Sigmoid colon (tissue), 7 donors: ENCODE results near the gene IGFBPL1. TPM values are rescaled to one million over a fixed set of nuclear protein-coding genes. Genes with fewer than 3 reads are reported as not detected.

Experiments used
- DNase-seq: peaks from one replicate; pipeline ENCODE4 v3.0.0-alpha.2; 2019
- H3K27ac ChIP-seq, 4 donors: fragments of 200-600 bp; sonication (generic); one replicate each; pipeline ENCODE4 v1.5.1; 2016 to 2019; ENCODE audit warnings: mild to moderate bottlenecking in 1 of 4
- H3K27me3 ChIP-seq, 3 donors: fragments of 200-600 bp; sonication (generic); one replicate each; pipeline ENCODE4 v1.5.1; 2019; ENCODE audit warnings: mild to moderate bottlenecking in 1 of 3
- H3K36me3 ChIP-seq, 4 donors: fragments of 200-600 bp; sonication (generic); one replicate each; pipeline ENCODE4 v1.5.1; 2016 to 2019
- H3K4me1 ChIP-seq, 4 donors: fragments of 200-600 bp; sonication (generic); one replicate each; pipeline ENCODE4 v1.5.1; 2017 to 2019
- H3K4me3 ChIP-seq, 4 donors: fragments of 200-600 bp; sonication (generic); one replicate each; pipeline ENCODE4 v1.5.1; 2017 to 2019; ENCODE audit warnings: mild to moderate bottlenecking in 2 of 4, moderate library complexity in 1 of 4
- H3K9me3 ChIP-seq, 4 donors: fragments of 200-600 bp in 3 of 4; sonication (generic) in 3 of 4; one replicate each; pipeline versions ENCODE4 v1.5.1 to v1.6.1; 2013 to 2019
- EP300 ChIP-seq, 4 donors: sonication (generic); formaldehyde crosslinking; IDR thresholded peaks; one replicate each; pipeline ENCODE4 v1.6.1; 2017; ENCODE audit warnings: antibody characterized with exemption in 4 of 4
- POLR2A ChIP-seq, 2 donors: fragments of 450-650 bp; IDR thresholded peaks; one replicate each; pipeline ENCODE4 v1.6.1; 2016; ENCODE audit warnings: antibody characterized with exemption in 2 of 2, mild to moderate bottlenecking in 2 of 2, moderate library complexity in 2 of 2
- POLR2AphosphoS5 ChIP-seq, 4 donors: sonication (generic); formaldehyde crosslinking; IDR thresholded peaks; one replicate each; pipeline ENCODE4 v1.6.1; 2017; ENCODE audit warnings: antibody characterized with exemption in 4 of 4
- whole genome bisulfite sequencing, 2 donors: extraction: QIAGEN DNeasy Blood & Tissue Kit; methylation state at CpG; one replicate each; pipeline ENCODE4 v1.1.7; 2013; 5-methylcytosine and 5-hydroxymethylcytosine counted together
- intact Hi-C: fragments of 100-400 bp; cut with DNase I; formaldehyde crosslinking; loops from one replicate; pipeline ENCODE4 v1.15.1; 2023
- polyA plus RNA-seq, 3 donors: library from polyadenylated mRNA; stranded (reverse); fragments of 200-250 nt; gene quantifications; one replicate each; pipeline ENCODE4 v1.2.3, GENCODE V29; 2013
- total RNA-seq, 4 donors: library from RNA; depleted of rRNA; stranded (reverse); fragments of >200 nt; gene quantifications; one replicate each; pipeline ENCODE4 v1.1.0, GENCODE V29; 2016
- TF ChIP-seq, protein P1 (sequence below), 4 experiments: fragments of 450-650 bp in 3 of 4; fragments of 200-600 bp in 1 of 4; IDR thresholded peaks; one replicate each; pipeline ENCODE4 v1.5.1; 2016 to 2019; ENCODE audit warnings: antibody characterized with exemption in 4 of 4, mild to moderate bottlenecking in 3 of 4, moderate library complexity in 2 of 4
- donor health status: healthy with polysubstance abuse.
- donor health status: Bipolar disorder and iron deficiency.
- donor health status: healthy.

Gene IGFBPL1
- total and polyA plus RNA-seq, 7 donors, result 0.23 to 2.2 (median 0.87) TPM; not detected in 3

DNA sequence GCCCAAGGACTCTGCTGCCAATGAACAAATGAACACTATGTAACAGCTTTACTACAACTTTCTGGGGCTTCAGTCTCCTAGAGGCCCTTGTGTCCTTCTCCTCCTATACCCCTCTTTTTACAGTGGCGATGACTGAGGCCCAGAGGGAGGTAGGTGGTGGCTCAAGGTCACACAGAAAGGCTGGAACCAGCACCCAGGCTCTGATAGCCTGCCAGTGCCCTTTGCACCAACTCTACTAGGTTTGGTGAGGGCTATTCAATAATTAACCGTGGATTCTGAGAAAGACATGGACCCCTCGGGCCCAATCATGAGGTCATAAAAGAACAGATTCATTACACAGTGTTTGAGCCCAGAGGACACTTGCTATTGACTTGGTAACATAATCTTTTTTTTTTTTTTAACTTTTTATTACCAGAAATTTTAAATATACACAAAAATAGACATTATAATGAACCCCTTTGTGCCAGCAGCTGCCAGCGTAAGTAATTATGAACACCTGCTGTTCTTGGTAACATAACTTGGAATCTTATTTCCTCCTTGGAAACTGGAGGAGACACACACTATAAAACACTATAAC lies 37.8 kb downstream of the IGFBPL1 start:
- TF ChIP-seq POLR2A (IDR thresholded peaks at IDR 0.05) (no peak), EP300 (IDR thresholded peaks at IDR 0.05) (no peak), POLR2AphosphoS5 (IDR thresholded peaks at IDR 0.05) (no peak)
- TF ChIP-seq, protein P1, sequence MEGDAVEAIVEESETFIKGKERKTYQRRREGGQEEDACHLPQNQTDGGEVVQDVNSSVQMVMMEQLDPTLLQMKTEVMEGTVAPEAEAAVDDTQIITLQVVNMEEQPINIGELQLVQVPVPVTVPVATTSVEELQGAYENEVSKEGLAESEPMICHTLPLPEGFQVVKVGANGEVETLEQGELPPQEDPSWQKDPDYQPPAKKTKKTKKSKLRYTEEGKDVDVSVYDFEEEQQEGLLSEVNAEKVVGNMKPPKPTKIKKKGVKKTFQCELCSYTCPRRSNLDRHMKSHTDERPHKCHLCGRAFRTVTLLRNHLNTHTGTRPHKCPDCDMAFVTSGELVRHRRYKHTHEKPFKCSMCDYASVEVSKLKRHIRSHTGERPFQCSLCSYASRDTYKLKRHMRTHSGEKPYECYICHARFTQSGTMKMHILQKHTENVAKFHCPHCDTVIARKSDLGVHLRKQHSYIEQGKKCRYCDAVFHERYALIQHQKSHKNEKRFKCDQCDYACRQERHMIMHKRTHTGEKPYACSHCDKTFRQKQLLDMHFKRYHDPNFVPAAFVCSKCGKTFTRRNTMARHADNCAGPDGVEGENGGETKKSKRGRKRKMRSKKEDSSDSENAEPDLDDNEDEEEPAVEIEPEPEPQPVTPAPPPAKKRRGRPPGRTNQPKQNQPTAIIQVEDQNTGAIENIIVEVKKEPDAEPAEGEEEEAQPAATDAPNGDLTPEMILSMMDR (IDR thresholded peaks at IDR 0.05), result no peak
- 18 to 74% methylated on average over 4 of the region's 4 CpGs for WGBS, 2 donors
- H3K4me3 ChIP-seq, result no peak overlapping the region
- DNase-seq, result no peak
- H3K4me1 ChIP-seq, result peaks cover 0 to 64% (median 38%) of the 10 kb centered on the region in 4 donors
- intact Hi-C loops, result no loop called here
- H3K9me3 ChIP-seq, result no peaks in the 10 kb centered on the region
- no peaks in the 10 kb centered on the region for H3K36me3 ChIP-seq
- peak overlapping the region; percentile 84 to 97 (median 88) for H3K27ac ChIP-seq
- H3K27me3 ChIP-seq, result no peaks in the 10 kb centered on the region

DNA sequence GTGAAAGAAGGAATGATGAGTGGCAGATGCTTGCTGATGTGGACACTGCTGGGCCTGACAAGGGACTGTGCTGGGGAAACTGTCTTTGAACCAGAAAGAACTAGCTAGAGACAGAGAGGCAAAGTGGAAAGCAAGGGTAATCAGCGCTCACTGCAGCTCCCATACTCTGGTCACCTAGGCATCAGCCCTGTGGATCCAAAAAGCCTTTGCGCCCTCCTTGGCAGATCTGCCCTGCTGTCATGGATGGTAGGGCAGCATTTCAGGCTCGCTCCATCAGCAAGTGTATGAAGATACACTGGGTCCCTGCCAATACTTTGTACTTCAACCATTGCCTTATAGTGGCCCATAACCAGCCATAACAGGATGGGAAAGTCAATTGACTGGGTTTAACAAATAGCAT lies 38.4 kb downstream of the IGFBPL1 start:
- H3K36me3 ChIP-seq, result no peaks in the 10 kb centered on the region
- TF ChIP-seq EP300 (IDR thresholded peaks at IDR 0.05) (no peak), POLR2AphosphoS5 (IDR thresholded peaks at IDR 0.05) (no peak), POLR2A (IDR thresholded peaks at IDR 0.05) (no peak)
- TF ChIP-seq, protein P1 (IDR thresholded peaks at IDR 0.05), result no peak
- peak; percentile 30 for DNase-seq
- H3K4me1 ChIP-seq, result peaks cover 0 to 64% (median 38%) of the 10 kb centered on the region in 4 donors
- 69 to 86% methylated on average over 3 of the region's 3 CpGs for WGBS, 2 donors
- no peak overlapping the region for H3K4me3 ChIP-seq
- H3K27me3 ChIP-seq, result no peaks in the 10 kb centered on the region
- H3K9me3 ChIP-seq, result no peaks in the 10 kb centered on the region
- intact Hi-C loops, result no loop called here
- H3K27ac ChIP-seq, result peak overlapping the region; percentile 64 to 97 (median 87)

DNA sequence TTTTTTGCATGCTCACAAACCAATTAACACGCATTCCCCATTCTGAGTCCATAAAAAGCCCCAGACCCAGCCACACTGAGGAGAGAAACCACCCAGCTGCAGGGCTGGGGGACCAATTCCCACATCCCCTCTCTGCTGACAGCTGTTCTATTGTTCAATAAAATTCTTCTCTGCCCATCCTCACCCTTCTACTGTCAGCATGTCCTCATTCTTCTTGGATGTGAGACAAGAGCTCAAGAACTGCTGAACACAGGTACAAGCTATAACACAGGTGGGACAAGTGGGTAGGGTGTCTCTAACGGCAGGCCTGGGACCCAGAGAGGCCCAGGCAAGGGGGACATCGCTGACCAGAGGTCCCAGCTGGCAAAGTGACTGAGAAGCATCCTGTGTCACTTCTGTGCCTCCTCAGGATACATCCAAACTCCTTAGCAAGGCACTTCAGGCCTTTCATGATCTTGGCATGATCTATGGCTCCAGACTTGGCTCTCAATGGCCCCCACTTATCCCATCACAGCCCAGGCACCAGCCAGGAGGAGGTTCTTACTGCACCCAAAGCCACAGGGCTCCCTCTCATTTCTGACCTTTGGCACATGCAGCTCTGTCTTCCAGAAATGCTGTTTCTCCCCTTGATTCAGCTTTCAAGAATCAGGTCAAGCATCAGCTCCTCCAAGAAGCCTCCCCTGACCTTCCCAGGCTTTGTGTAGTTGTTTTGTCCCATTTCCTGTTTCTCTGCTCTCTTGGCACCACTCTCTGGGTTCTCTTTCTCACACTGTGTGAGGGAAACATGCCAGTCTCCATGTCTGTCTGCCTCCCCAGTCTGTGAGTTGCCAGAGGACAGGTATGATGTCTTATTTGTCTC lies 39.0 kb downstream of the IGFBPL1 start:
- Histone ChIP-seq H3K36me3 (no peaks in the 10 kb centered on the region), H3K9me3 (no peaks in the 10 kb centered on the region), H3K4me3 (no peak overlapping the region), H3K27me3 (no peaks in the 10 kb centered on the region), H3K27ac (peak overlapping the region; percentile 64 to 97 (median 87)), H3K4me1 (peaks cover 0 to 64% (median 33%) of the 10 kb centered on the region in 4 donors)
- TF ChIP-seq, protein P1 (IDR thresholded peaks at IDR 0.05), result no peak
- TF ChIP-seq POLR2AphosphoS5 (IDR thresholded peaks at IDR 0.05), result no peak
- TF ChIP-seq EP300 (IDR thresholded peaks at IDR 0.05), result no peak
- TF ChIP-seq POLR2A (IDR thresholded peaks at IDR 0.05), result no peak
- DNase-seq, result no peak
- intact Hi-C loops, result no loop called here
- WGBS, 2 donors, result 83% methylated on average over 3 of the region's 3 CpGs

DNA sequence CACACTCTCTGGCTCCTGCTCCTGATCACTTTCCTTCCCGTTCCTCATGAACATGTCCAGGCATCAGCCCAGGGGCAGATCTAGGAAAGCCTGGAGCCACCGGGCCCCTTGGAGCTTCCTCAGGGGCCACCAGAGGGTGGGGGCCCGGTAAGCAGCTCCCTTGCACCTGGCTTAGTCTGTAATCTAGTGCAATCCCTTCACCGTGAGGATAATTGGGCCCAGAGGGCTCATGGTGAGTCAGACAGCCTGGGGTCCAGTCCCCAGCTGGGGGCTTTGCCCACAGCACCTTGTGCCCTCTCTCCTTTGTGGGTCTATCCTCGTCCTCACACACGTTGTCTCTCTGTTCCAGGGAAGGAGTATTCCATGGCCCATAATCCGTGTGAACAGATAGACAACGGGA lies 42.1 kb downstream of the IGFBPL1 start:
- DNase-seq, result peak; percentile 25
- Histone ChIP-seq H3K9me3 (no peaks in the 10 kb centered on the region), H3K27me3 (no peaks in the 10 kb centered on the region), H3K36me3 (no peaks in the 10 kb centered on the region), H3K4me1 (peaks cover 0 to 45% (median 13%) of the 10 kb centered on the region in 4 donors), H3K27ac (peak overlapping the region; percentile 64 to 97 (median 78)), H3K4me3 (no peak overlapping the region)
- intact Hi-C loops, result no loop called here
- TF ChIP-seq, protein P1 (IDR thresholded peaks at IDR 0.05), result no peak
- TF ChIP-seq POLR2A (IDR thresholded peaks at IDR 0.05), result no peak
- no peak for TF ChIP-seq EP300 (IDR thresholded peaks at IDR 0.05)
- no peak for TF ChIP-seq POLR2AphosphoS5 (IDR thresholded peaks at IDR 0.05)
- WGBS, 2 donors, result 84 to 87% methylated on average over 8 of the region's 8 CpGs
